ENCODE measurements around the gene COG5. TPM values are rescaled to one million over a fixed set of nuclear protein-coding genes. Genes with fewer than 3 reads are reported as not detected.

Gene COG5
- total and polyA plus RNA-seq, 2 of the 8 experiments (the other 6 are each of a cell fraction or from before 2014, with no cell fraction given) = 10.5 to 28.1 TPM

- Histone ChIP-seq H2AK5ac (ENCODE audit: low read depth, low read length) (no peak overlapping the region), H3K4ac (replicated peaks; ENCODE audit: insufficient read length, low read depth, low read length) (no peak overlapping the region), H4K8ac (ENCODE audit: extremely low read depth, insufficient read depth, low read length) (no peak overlapping the region), H3K4me3 (ENCODE audit: extremely low read depth in 1 of 4, insufficient read depth in 2 of 4, low read depth in 3 of 4, low read length in 4 of 4) (no peak overlapping the region), H3K23ac (ENCODE audit: insufficient read length) (no peak overlapping the region), H3K9ac (replicated peaks in 1 of 4; ENCODE audit: extremely low read depth in 1 of 4, low read depth in 3 of 4, low read length in 3 of 4) (no peak overlapping the region), H3K27me3 (replicated peaks in 1 of 4; ENCODE audit: control insufficient read depth in 3 of 4, extremely low read depth in 1 of 4, insufficient read depth in 3 of 4, low read length in 3 of 4) (no peaks in the 10 kb centered on the region), H3K4me2 (ENCODE audit: insufficient read depth in 1 of 2, low read depth in 2 of 2, low read length in 2 of 2) (no peak overlapping the region), H4K5ac (ENCODE audit: insufficient read length, low read depth, low read length) (no peak overlapping the region), H3K18ac (ENCODE audit: extremely low read depth, low read length) (no peak overlapping the region), H2BK20ac (ENCODE audit: low read length) (no peak overlapping the region), H4K91ac (replicated peaks; ENCODE audit: insufficient read length, low read length) (no peak overlapping the region), H2BK5ac (ENCODE audit: low read depth, low read length) (no peak overlapping the region), H3K14ac (ENCODE audit: insufficient read length) (no peak overlapping the region), H4K20me1 (replicated peaks in 1 of 2; ENCODE audit: control insufficient read depth in 1 of 2, insufficient read depth in 2 of 2, low read length in 2 of 2) (no peaks in the 10 kb centered on the region), H2BK15ac (ENCODE audit: low read length) (no peak overlapping the region), H3K79me2 (ENCODE audit: control insufficient read depth in 1 of 2, insufficient read depth in 2 of 2, low read length in 2 of 2) (no peaks in the 10 kb centered on the region), H2BK12ac (ENCODE audit: low read depth, low read length) (no peak overlapping the region), H2BK120ac (replicated peaks; ENCODE audit: low read depth, low read length) (no peak overlapping the region), H3K56ac (replicated peaks; ENCODE audit: insufficient read length, low read depth, low read length) (no peak overlapping the region), H3K27ac (ENCODE audit: low read depth, low read length) (no peak overlapping the region), H2AFZ (ENCODE audit: low read length) (no peak overlapping the region), H3K79me1 (ENCODE audit: low read depth, low read length) (no peaks in the 10 kb centered on the region), H3K23me2 (ENCODE audit: low read depth, low read length) (no peaks in the 10 kb centered on the region), H3K9me3 (ENCODE audit: insufficient read depth in 2 of 2, low read depth in 1 of 2, low read length in 1 of 2) (no peaks in the 10 kb centered on the region), H3K36me3 (ENCODE audit: control insufficient read depth in 2 of 4, insufficient read depth in 4 of 4, low read length in 3 of 4) (no peaks in the 10 kb centered on the region), H3K4me1 (replicated peaks in 1 of 4; ENCODE audit: control insufficient read depth in 3 of 4, insufficient read depth in 4 of 4, low read length in 3 of 4) (no peaks in the 10 kb centered on the region)
- POLR2A ChIA-PET (ENCODE audit: partially characterized antibody) = no interaction called here
- DNase-seq (ENCODE audit: low read depth in 1 of 2, low spot score in 2 of 2) = no peak
- CTCF ChIA-PET (ENCODE audit: partially characterized antibody) = no interaction called here
- WGBS, 2 experiments (ENCODE audit: extremely low coverage in 1 of 2, insufficient coverage in 1 of 2, insufficient read length in 1 of 2, insufficient replicate concordance in 2 of 2, low coverage in 1 of 2, low lambda C conversion rate in 2 of 2, missing lambda C conversion rate in 1 of 2) = 94% methylated on average over 2 of the region's 2 CpGs; no CpG with 5 or more reads in 1 of the 2 experiments
- no peak for FAIRE-seq
- TF ChIP-seq MAFK (IDR thresholded peaks at IDR 0.05; ENCODE audit: low read depth, low read length) = peak; percentile 10; the same call in 1 of the 2 replicates
Observed at GRCh38 chr7:107268594-107268993, 295.1 kb downstream of the COG5 start.
